H1 (cell line): ENCODE measurements around the gene ARHGEF28. TPM values are rescaled to one million over a fixed set of nuclear protein-coding genes. Genes with fewer than 3 reads are reported as not detected.

ENCODE experiments used
- CTCF ChIA-PET: fragments of 300-600 bp; sonication (Branson Sonifier 250); formaldehyde crosslinking; loops from one replicate; lab custom pipeline; 2021; ENCODE audit not compliant: partially characterized antibody; lab: Charles Lee
- POLR2A ChIA-PET: fragments of 300-600 bp; sonication (Branson Sonifier 250); formaldehyde crosslinking; loops from one replicate; lab custom pipeline; 2021; ENCODE audit warnings: inconsistent platforms; ENCODE audit not compliant: partially characterized antibody; lab: Charles Lee
- DNase-seq, 2 experiments: peaks; one replicate each; pipeline versions ENCODE4 v3.0.0 to v3.0.0-alpha.2; 2010 to 2022; ENCODE audit warnings: low spot score in 2 of 2, low read depth in 1 of 2, mixed read lengths in 1 of 2
- FAIRE-seq: peaks from 2 replicates; lab custom pipeline; 2011; peaks lifted over from hg19 to GRCh38; lab: Jason Lieb, UNC
- H2AFZ ChIP-seq: 2 replicates; pipeline ENCODE4 v1.8.1; 2012; ENCODE audit warnings: low read length, inconsistent platforms
- H2AK5ac ChIP-seq: 2 replicates; pipeline ENCODE4 v1.6.1; 2013; ENCODE audit warnings: low read depth, low read length
- H2BK120ac ChIP-seq: replicated peaks from 2 replicates; pipeline ENCODE3; 2013; ENCODE audit warnings: low read depth, low read length, inconsistent platforms
- H2BK12ac ChIP-seq: 2 replicates; pipeline ENCODE4 v1.6.1; 2013; ENCODE audit warnings: low read depth, low read length
- H2BK15ac ChIP-seq: 2 replicates; pipeline ENCODE4 v1.6.1; 2013; ENCODE audit warnings: low read length
- H2BK20ac ChIP-seq: 2 replicates; pipeline ENCODE4 v1.6.1; 2013; ENCODE audit warnings: low read length
- H2BK5ac ChIP-seq: 2 replicates; pipeline ENCODE4 v1.6.1; 2013; ENCODE audit warnings: low read depth, low read length
- H3K14ac ChIP-seq: 2 replicates; pipeline ENCODE4 v1.6.1; 2013; ENCODE audit warnings: inconsistent platforms; ENCODE audit not compliant: insufficient read length
- H3K18ac ChIP-seq: 2 replicates; pipeline ENCODE4 v1.6.1; 2013; ENCODE audit warnings: low read length; ENCODE audit errors: extremely low read depth
- H3K23ac ChIP-seq: 2 replicates; pipeline ENCODE4 v1.6.1; 2013; ENCODE audit warnings: inconsistent platforms; ENCODE audit not compliant: insufficient read length
- H3K23me2 ChIP-seq: 2 replicates; pipeline ENCODE4 v1.6.1; 2013; ENCODE audit warnings: low read depth, low read length
- H3K27ac ChIP-seq: 2 replicates; pipeline ENCODE4 v1.6.1; 2011; ENCODE audit warnings: low read depth, low read length, inconsistent platforms
- H3K27me3 ChIP-seq, 4 experiments: replicated peaks in 1 of 4; 1 replicate in 1 of 4; 2 replicates in 3 of 4; pipeline versions ENCODE4 v1.6.1 to v1.8.1; 2011 to 2013; ENCODE audit warnings: low read length in 3 of 4, mild to moderate bottlenecking in 3 of 4, inconsistent platforms in 2 of 4, mixed read lengths in 2 of 4, moderate library complexity in 1 of 4; ENCODE audit not compliant: control insufficient read depth in 3 of 4, insufficient read depth in 3 of 4; ENCODE audit errors: extremely low read depth in 1 of 4
- H3K36me3 ChIP-seq, 4 experiments: 2 replicates each; pipeline versions ENCODE4 v1.6.1 to v1.8.1; 2011 to 2013; ENCODE audit warnings: mild to moderate bottlenecking in 4 of 4, low read length in 3 of 4, moderate library complexity in 2 of 4, control low read depth in 1 of 4, inconsistent platforms in 1 of 4; ENCODE audit not compliant: insufficient read depth in 4 of 4, control insufficient read depth in 2 of 4
- H3K4ac ChIP-seq: replicated peaks from 2 replicates; pipeline ENCODE3; 2013; ENCODE audit warnings: low read length, low read depth, mixed read lengths, inconsistent platforms; ENCODE audit not compliant: insufficient read length
- H3K4me1 ChIP-seq, 4 experiments: replicated peaks in 1 of 4; 1 replicate in 1 of 4; 2 replicates in 3 of 4; pipeline versions ENCODE4 v1.6.1 to v1.8.1; 2011 to 2013; ENCODE audit warnings: low read length in 3 of 4, inconsistent platforms in 2 of 4, mixed read lengths in 1 of 4; ENCODE audit not compliant: insufficient read depth in 4 of 4, control insufficient read depth in 3 of 4
- H3K4me2 ChIP-seq, 2 experiments: 2 replicates each; pipeline versions ENCODE4 v1.6.1 to v1.8.1; 2011 to 2013; ENCODE audit warnings: low read depth in 2 of 2, low read length in 2 of 2, control low read depth in 1 of 2, inconsistent platforms in 1 of 2, mild to moderate bottlenecking in 1 of 2; ENCODE audit not compliant: insufficient read depth in 1 of 2
- H3K4me3 ChIP-seq, 4 experiments: fragments of 200-600, 300-600 bp in 1 of 4; sonication (generic), shearing (Covaris generic), sonication (Bioruptor Twin) in 1 of 4; 2 replicates each; pipeline versions ENCODE4 v1.5.1 to v1.8.1; 2011 to 2016; ENCODE audit warnings: low read length in 4 of 4, low read depth in 3 of 4, control low read depth in 2 of 4, inconsistent platforms in 2 of 4, mild to moderate bottlenecking in 2 of 4, mixed read lengths in 1 of 4, moderate library complexity in 1 of 4; ENCODE audit not compliant: insufficient read depth in 2 of 4; ENCODE audit errors: extremely low read depth in 1 of 4
- H3K56ac ChIP-seq: replicated peaks from 2 replicates; pipeline ENCODE3; 2013; ENCODE audit warnings: low read depth, mild to moderate bottlenecking, mixed read lengths, low read length, inconsistent platforms; ENCODE audit not compliant: insufficient read length
- H3K79me1 ChIP-seq: 2 replicates; pipeline ENCODE4 v1.6.1; 2013; ENCODE audit warnings: low read depth, low read length, control low read depth
- H3K79me2 ChIP-seq, 2 experiments: 2 replicates each; pipeline versions ENCODE4 v1.6.1 to v1.8.1; 2012 to 2013; ENCODE audit warnings: low read length in 2 of 2, mild to moderate bottlenecking in 2 of 2, inconsistent platforms in 1 of 2; ENCODE audit not compliant: insufficient read depth in 2 of 2, control insufficient read depth in 1 of 2
- H3K9ac ChIP-seq, 4 experiments: replicated peaks in 1 of 4; 1 replicate in 1 of 4; 2 replicates in 3 of 4; pipeline versions ENCODE4 v1.6.1 to v1.8.1; 2011 to 2013; ENCODE audit warnings: low read depth in 3 of 4, low read length in 3 of 4, control low read depth in 2 of 4, mild to moderate bottlenecking in 2 of 4, moderate library complexity in 2 of 4, inconsistent platforms in 1 of 4; ENCODE audit errors: extremely low read depth in 1 of 4
- H3K9me3 ChIP-seq, 2 experiments: 2 replicates each; pipeline versions ENCODE4 v1.6.1 to v1.8.1; 2012 to 2013; ENCODE audit warnings: mild to moderate bottlenecking in 2 of 2, moderate library complexity in 2 of 2, control low read depth in 1 of 2, inconsistent platforms in 1 of 2, low read depth in 1 of 2, low read length in 1 of 2, mixed read lengths in 1 of 2; ENCODE audit not compliant: insufficient read depth in 2 of 2
- H4K20me1 ChIP-seq, 2 experiments: replicated peaks in 1 of 2; 2 replicates each; pipeline versions ENCODE3 to v1.8.1; 2011 to 2013; ENCODE audit warnings: inconsistent platforms in 2 of 2, low read length in 2 of 2, mild to moderate bottlenecking in 1 of 2; ENCODE audit not compliant: insufficient read depth in 2 of 2, control insufficient read depth in 1 of 2
- H4K5ac ChIP-seq: 2 replicates; pipeline ENCODE4 v1.6.1; 2013; ENCODE audit warnings: low read length, low read depth, mixed read lengths, inconsistent platforms; ENCODE audit not compliant: insufficient read length
- H4K8ac ChIP-seq: 2 replicates; pipeline ENCODE4 v1.8.0; 2013; ENCODE audit warnings: mild to moderate bottlenecking, moderate library complexity, low read length, inconsistent platforms; ENCODE audit not compliant: insufficient read depth; ENCODE audit errors: extremely low read depth
- H4K91ac ChIP-seq: replicated peaks from 2 replicates; pipeline ENCODE3; 2013; ENCODE audit warnings: low read length, mixed read lengths, inconsistent platforms; ENCODE audit not compliant: insufficient read length
- EGR1 ChIP-seq: IDR thresholded peaks from 2 replicates; pipeline ENCODE4 v1.6.1; 2011; ENCODE audit warnings: low read depth, low read length, borderline replicate concordance
- WGBS, 2 experiments: shearing (Covaris generic) in 1 of 2; methylation state at CpG; one replicate each; pipeline versions ENCODE4 v1.1.6 to v1.1.7; 2013 to 2015; ENCODE audit warnings: low lambda C conversion rate in 2 of 2, mixed read lengths in 2 of 2, inconsistent platforms in 1 of 2, low coverage in 1 of 2, missing lambda C conversion rate in 1 of 2; ENCODE audit not compliant: insufficient replicate concordance in 2 of 2, insufficient coverage in 1 of 2, insufficient read length in 1 of 2; ENCODE audit errors: extremely low coverage in 1 of 2, missing lambda C conversion rate in 1 of 2; 5-methylcytosine and 5-hydroxymethylcytosine counted together
- polyA plus RNA-seq, 7 experiments: library from polyadenylated mRNA; depleted of rRNA in 3 of 7; stranded (reverse) in 5 of 7; unstranded in 2 of 7; fragments of >200 nt in 5 of 7; fragments of 200-250 nt in 2 of 7; gene quantifications; 1 replicate in 5 of 7; 2 replicates in 1 of 7; 4 replicates in 1 of 7; pipeline versions ENCODE4 v1.2.1 to v1.2.3, GENCODE V29; 2011 to 2013; ENCODE audit warnings: missing spikeins in 2 of 7, mixed read lengths in 2 of 7
- total RNA-seq: library from RNA; stranded (reverse); fragmentation: NEBNext Ultra II Directional; extraction: Animal tissue kit (Norgen Biotek cat#: 25700); gene quantifications from 2 replicates; pipeline ENCODE4 v1.2.1, GENCODE V29; 2021

ARHGEF28 gene
- total and polyA plus RNA-seq, 2 of the 8 experiments (the other 6 are each of a cell fraction or from before 2014, with no cell fraction given): 0.33 to 1.0 TPM

DNA sequence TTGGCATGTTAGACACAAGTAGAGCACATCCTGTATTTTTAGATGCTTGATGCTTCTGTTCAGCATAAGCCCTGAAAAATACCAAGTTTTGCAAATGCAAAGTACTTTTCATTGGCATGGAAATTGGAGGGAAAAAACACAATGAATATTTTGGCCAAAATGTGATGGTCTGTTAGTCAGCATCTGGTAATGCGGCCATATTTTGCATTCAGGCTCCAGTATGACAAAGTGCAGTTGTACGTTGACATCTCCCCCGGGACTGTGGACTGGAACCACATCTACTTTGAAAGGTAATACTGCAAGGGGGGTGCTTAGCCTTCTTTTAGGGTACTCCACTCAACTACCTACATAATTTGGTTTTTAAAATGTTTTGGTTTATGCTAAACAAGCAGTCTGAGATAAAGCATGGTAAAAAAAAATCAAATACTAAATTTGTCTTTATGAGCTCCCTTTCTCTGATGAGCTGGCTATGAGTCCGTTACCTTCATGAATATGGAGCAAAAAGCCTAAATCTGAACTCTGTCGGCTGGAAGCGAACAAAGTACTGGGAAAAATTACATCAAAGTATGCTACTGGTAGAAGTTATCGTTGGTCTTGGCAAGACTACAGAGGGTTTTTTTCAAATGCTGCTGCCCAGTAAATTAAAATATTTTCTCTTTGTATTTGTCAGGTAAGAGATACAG is 297.0 kb downstream of the ARHGEF28 start:
- no peak overlapping the region for H4K5ac ChIP-seq
- no peaks in the 10 kb centered on the region for H3K79me1 ChIP-seq
- no peaks in the 10 kb centered on the region for H3K9me3 ChIP-seq
- no peak for TF ChIP-seq EGR1
- no peak overlapping the region for H3K4ac ChIP-seq
- H4K91ac ChIP-seq: no peak overlapping the region
- no peak overlapping the region for H2BK15ac ChIP-seq
- H3K4me3 ChIP-seq: no peak overlapping the region
- no peak overlapping the region for H3K9ac ChIP-seq
- no peak for FAIRE-seq
- no peak overlapping the region for H4K8ac ChIP-seq
- H3K4me1 ChIP-seq: peaks cover 0 to 3% (median 2%) of the 10 kb centered on the region in 4 experiments; a peak in 1 of 7 replicates
- H3K23me2 ChIP-seq: no peaks in the 10 kb centered on the region
- H2AK5ac ChIP-seq: no peak overlapping the region
- H2BK120ac ChIP-seq: no peak overlapping the region
- POLR2A ChIA-PET: no interaction called here
- no peak for DNase-seq
- H4K20me1 ChIP-seq: no peaks in the 10 kb centered on the region
- no peak overlapping the region for H3K4me2 ChIP-seq
- H3K27me3 ChIP-seq: no peaks in the 10 kb centered on the region; a peak in 1 of 7 replicates
- H3K36me3 ChIP-seq: no peaks in the 10 kb centered on the region
- H2AFZ ChIP-seq: no peak overlapping the region
- H2BK20ac ChIP-seq: no peak overlapping the region
- no peak overlapping the region for H3K14ac ChIP-seq
- CTCF ChIA-PET: interaction anchor here (1.4 kb wide), 1 partner anchor 20 kb away, joined by 4 read pairs; no protein-coding TSS in a partner anchor
- H2BK12ac ChIP-seq: no peak overlapping the region
- 95% methylated on average over 7 of the region's 7 CpGs; no CpG with 5 or more reads in 1 of the 2 experiments for WGBS, 2 experiments
- no peak overlapping the region for H3K27ac ChIP-seq
- no peak overlapping the region for H3K18ac ChIP-seq
- H2BK5ac ChIP-seq: no peak overlapping the region
- no peaks in the 10 kb centered on the region for H3K79me2 ChIP-seq
- H3K23ac ChIP-seq: no peak overlapping the region
- H3K56ac ChIP-seq: no peak overlapping the region
